Camera-type eye (tissue), 1 donor: ENCODE measurements around the gene SPACA5. TPM values are rescaled to one million over a fixed set of nuclear protein-coding genes. Genes with fewer than 3 reads are reported as not detected.

Experiments
- total RNA-seq: library from RNA; depleted of rRNA; stranded (reverse); fragments of >200 nt; gene quantifications from one replicate; pipeline ENCODE4 v1.2.3, GENCODE V29; 2014

Gene SPACA5
- total RNA-seq = not detected

DNA sequence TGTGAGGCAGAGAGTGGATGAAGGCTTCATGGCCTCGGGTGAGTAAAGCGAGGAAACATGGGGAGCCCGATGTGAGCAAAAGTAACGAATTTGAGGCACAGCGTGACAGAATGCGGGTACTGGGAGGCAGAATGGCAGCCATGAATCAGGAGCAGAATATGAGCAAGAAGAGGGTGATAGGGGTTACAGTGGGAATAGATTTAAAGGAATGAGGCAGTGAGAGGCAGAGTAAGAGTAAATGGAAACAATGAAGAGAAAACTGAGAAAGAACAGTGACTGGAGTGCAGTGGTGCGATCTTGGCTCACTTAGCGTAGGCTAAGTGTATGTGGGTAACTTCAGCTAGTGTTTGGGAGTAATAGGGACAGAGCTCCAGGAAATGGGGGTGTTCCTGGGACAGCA, at the start of gene SPACA5:
SPACA5 (plus strand) TSS at position 301 of the 400 bp plus-strand sequence. CDS start 815 bp downstream, outside the sequence.

GRCh38 chrX:48003758-48004457, 2.9 kb upstream of the SPACA5 start, which contains the start of gene ZNF182:
Gene ZNF182 (minus strand): TSS chrX:48003989. CDS start chrX:48002609, 1,380 bp downstream.

Other genes starting within 250 kb of the SPACA5 start
- gene ZNF81, start 170.1 kb upstream of the SPACA5 start, total RNA-seq = 15.6 TPM
- gene ZNF182, start 3.0 kb upstream of the SPACA5 start, total RNA-seq = 13.0 TPM
- 12.4 TPM for gene ZNF630, start 64.7 kb downstream of the SPACA5 start, total RNA-seq
- not detected for gene SPACA5B, start 123.6 kb downstream of the SPACA5 start, total RNA-seq
- gene SSX5, start 189.8 kb downstream of the SPACA5 start, total RNA-seq = not detected
- not detected for gene SSX1, start 248.4 kb downstream of the SPACA5 start, total RNA-seq